T-helper 2 cell (primary cell): Measurements from ENCODE around the gene FLT4.
A peak's percentile ranks its signal among the peaks of the same experiment; 100 is the strongest.

Experiments
- DNase-seq, 5 experiments: peaks; one replicate each; pipeline versions ENCODE4 v3.0.0 to v3.0.0-alpha.2; 2012 to 2022

The FLT4 gene

GRCh38 chr5:180590543-180591310 lies 58.7 kb downstream of the FLT4 start:
- DNase-seq = peak in 1 of 5 experiments; percentile 39

GRCh38 chr5:180589771-180590542 lies 59.4 kb downstream of the FLT4 start:
- DNase-seq = peak in 1 of 5 experiments; percentile 67

- DNase-seq = no peak
Measured at GRCh38 chr5:180586870-180587269, 62.5 kb downstream of the FLT4 start.

DNA sequence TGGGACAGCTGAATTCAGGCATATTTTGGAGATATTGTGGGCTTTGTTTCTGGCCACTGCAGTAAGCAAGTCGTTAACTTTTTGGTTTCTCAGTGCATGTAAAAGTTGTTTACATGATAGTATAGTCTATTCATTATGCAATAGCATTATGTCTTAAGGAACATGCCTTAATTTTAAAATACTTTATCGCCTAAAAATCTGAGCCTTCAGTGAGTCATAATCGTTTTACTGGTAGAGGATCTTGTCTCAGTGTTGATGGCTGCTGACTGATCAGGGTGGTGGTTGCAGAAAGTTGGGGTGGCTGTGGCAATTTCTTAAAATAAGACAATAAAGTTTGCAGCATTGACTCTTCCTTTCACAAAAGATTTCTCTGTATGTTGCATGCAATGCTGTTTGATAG lies 63.2 kb downstream of the FLT4 start:
- DNase-seq = peak in 1 of 5 experiments; percentile 66

GRCh38 chr5:180583738-180584137 lies 65.7 kb downstream of the FLT4 start:
- no peak for DNase-seq

DNA sequence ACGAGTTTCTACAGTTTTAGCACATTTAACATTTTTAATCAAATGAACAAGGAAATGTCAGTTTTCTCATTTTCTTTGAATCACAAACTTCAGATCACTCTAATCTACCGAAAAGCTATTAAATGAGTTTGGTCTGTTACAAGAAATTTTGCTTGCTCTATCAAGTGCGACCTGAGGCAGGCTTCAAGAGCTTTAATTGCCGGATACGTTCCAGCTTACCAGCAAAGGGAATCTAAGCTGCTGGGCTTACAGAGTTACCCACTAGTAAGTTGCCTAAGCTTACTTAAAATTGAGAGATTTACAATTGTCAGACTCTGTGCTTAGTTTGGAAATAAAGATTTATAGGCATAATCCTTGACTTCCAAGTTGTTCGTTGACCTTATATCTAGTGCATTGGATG lies 68.7 kb downstream of the FLT4 start:
- DNase-seq = no peak

- DNase-seq = no peak
Measured at GRCh38 chr5:180575571-180575970, 73.8 kb downstream of the FLT4 start.

DNA sequence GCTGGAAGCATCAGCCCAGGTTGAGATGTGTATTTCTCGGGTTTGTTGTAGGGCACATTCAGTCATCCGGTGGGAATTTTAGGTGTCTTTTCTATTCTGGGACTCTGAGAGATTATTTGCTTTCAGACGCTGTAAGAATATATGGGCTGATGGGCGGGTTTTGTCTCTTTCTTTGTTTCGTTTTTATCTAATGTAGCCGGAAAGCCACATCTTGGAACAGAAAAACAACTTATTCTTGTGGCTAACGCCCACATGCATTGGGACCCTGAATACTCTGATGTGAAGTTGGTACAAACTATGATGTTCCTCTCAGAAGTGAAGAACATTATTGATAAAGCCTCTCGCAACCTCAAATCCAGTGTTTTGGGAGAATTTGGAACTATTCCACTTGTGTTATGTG lies 80.5 kb downstream of the FLT4 start:
- DNase-seq = peak in 1 of 5 experiments; percentile 76

- peak in 2 of 5 experiments; percentile 10 to 34 for DNase-seq
Measured at GRCh38 chr5:180563994-180564393, 85.4 kb downstream of the FLT4 start.

DNA sequence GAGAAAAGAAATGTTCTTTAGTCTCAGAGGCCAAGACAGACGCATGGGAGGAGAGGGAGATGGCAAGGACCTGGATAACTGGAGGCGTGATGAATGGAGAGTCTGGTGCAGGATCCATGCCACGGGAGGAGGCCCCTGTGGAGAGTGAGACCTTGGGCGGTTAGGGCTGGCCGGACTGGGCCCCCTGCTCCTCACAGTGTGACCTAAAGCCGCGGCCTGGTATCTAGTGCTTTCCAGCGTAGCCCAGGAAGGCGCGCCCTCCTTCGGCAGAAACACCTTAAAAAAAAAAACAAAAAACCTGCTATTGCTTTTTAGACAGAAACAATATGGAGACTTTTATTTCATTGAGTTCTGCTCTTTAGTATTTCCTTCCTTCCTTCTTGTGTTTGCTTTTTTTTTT lies 91.2 kb downstream of the FLT4 start:
- DNase-seq = no peak

DNA sequence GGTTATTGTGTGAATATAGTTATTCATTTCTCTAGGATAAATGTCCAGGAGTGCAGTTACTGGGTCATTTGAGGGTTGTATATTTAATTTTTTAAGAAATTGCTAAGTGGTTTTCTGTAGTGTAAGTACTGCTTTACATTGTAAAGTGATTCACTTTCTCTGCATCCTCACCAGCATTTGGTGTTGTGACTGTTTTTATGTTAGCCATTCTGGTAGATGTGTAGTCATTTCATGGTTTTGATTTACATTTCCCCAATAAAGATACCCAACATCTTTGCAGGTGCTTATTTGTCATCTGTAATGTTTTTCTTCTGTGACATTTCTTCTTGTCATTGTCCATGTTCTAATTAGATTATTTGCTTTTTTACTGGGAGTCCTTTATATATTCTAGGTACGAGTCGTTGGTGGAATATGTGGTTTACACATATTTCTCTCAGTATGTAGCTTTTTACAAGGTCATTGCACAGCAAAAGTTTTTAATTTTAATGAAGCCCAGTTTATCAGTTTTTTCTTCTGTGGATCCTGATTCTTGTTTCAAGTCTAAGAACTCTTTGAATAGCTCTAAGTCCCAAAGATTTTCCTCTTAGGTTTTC lies 92.1 kb downstream of the FLT4 start:
- DNase-seq = peak in 1 of 5 experiments; percentile 45

DNA sequence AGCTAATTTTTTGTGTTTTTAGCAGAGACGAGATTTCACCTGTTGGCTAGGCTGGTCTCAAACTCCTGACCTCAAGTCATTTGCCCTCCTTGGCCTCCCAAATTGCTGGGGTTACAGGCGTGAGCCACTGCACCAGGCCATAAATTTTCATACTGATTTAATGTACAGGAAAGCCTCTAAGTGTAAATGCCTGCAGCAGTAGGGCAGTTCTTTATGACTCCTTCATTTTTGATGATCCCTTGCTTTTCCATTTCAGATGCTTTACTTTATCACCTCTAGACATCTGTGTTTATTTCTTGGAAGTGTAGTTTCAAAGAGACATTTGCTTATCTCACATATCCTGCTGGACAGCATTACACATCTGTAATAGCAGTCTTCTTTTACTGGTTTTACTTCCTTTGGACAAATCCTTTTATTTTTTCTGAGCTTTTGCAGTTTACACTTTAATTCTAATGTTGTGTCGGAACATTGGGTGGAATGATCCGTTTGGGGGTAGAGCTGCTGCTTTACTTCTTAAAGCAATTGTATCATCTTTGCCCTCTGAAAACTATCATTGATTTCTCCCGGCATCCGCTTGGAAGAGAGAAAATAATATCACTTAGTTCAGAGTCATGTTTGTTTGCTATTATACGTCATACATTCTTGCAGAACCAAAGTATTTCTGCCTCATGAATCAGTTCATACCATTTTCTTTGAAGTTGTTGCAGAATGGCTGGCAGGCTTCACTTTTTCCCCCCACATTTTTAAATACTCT lies 94.1 kb downstream of the FLT4 start:
- no peak for DNase-seq

DNA sequence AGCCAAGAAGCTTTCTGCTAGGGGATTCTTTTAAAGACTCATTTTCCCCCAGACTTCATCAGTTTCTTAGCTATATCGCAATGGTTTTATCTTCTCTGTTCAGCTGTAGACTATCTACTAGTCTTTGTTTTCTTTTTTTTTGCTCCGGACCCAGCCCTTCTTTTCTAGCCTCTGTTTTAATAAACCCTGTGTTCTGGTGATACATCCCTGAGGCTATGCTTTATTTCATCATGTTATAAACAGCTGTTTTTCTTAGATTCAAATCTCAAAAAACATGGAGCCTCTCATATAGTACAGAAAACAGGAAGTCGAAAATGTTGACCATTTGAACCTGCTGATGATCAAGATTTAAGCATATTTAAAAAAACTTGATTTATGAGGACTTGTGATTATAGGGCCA lies 95.9 kb downstream of the FLT4 start:
- no peak for DNase-seq
